Panc1 (cell line): Measurements from ENCODE around the gene SPZ1.

ENCODE experiments used
- CTCF ChIP-seq: fragments of 450-650 bp; IDR thresholded peaks from 2 replicates; pipeline ENCODE4 v1.5.1; 2017; ENCODE audit warnings: mild to moderate bottlenecking
- POLR2AphosphoS5 ChIP-seq: IDR thresholded peaks from 2 replicates; pipeline ENCODE4 v1.6.1; 2012; ENCODE audit warnings: mild to moderate bottlenecking, low read depth, low read length, moderate library complexity
- REST ChIP-seq, 2 experiments: IDR thresholded peaks; 2 replicates each; pipeline ENCODE4 v1.6.1; 2011 to 2012; ENCODE audit warnings: low read depth in 2 of 2, control low read depth in 1 of 2, low read length in 1 of 2, mild to moderate bottlenecking in 1 of 2, moderate library complexity in 1 of 2; ENCODE audit not compliant: insufficient read depth in 1 of 2

- TF ChIP-seq CTCF (no peak), POLR2AphosphoS5 (no peak), REST (IDR thresholded peaks at IDR 0.05; ENCODE audit: insufficient read depth in 1 of 2, low read depth in 2 of 2, low read length in 1 of 2) (no peak)
Observed at GRCh38 chr5:80341016-80341775, 21.4 kb downstream of the SPZ1 start.
